Measurements from ENCODE around the gene PTPRC. TPM values are rescaled to one million over a fixed set of nuclear protein-coding genes. Genes with fewer than 3 reads are reported as not detected.

PTPRC gene
- polyA plus RNA-seq, 4 donors, result 1.6 to 17.4 (median 5.3) TPM

- DNase-seq, result no peak
- FAIRE-seq, result no peak
- WGBS, 3 donors, result 88 to 94% (median 88%) methylated on average over 1 of the region's 1 CpG
Measured at GRCh38 chr1:198691063-198691462, 52.2 kb downstream of the PTPRC start.

GRCh38 chr1:198693321-198693720, 54.5 kb downstream of the PTPRC start:
- no peak for DNase-seq
- H3K27me3 ChIP-seq (ENCODE audit: control insufficient read depth in 3 of 3, insufficient read depth in 3 of 3, low read length in 3 of 3), result no peaks in the 10 kb centered on the region
- H3K9me3 ChIP-seq (ENCODE audit: control insufficient read depth in 2 of 2, insufficient read depth in 1 of 2, low read depth in 1 of 2, low read length in 1 of 2), result no peaks in the 10 kb centered on the region
- no peak overlapping the region for H3K27ac ChIP-seq (ENCODE audit: low read depth in 1 of 3, low read length in 2 of 3)
- no peaks in the 10 kb centered on the region for H3K36me3 ChIP-seq (ENCODE audit: control insufficient read depth in 3 of 3, insufficient read depth in 2 of 3, low read depth in 1 of 3, low read length in 3 of 3)
- no peaks in the 10 kb centered on the region for H3K4me1 ChIP-seq (ENCODE audit: control insufficient read depth in 3 of 3, insufficient read depth in 2 of 3, low read depth in 1 of 3, low read length in 2 of 3)
- no peak overlapping the region for H3K4me3 ChIP-seq (ENCODE audit: low read depth in 1 of 3, low read length in 3 of 3)
- no peak for FAIRE-seq

More at GRCh38 chr1:198691063-198691462, 52.2 kb downstream of the PTPRC start:
- H3K9me3 ChIP-seq (ENCODE audit: control insufficient read depth in 2 of 2, insufficient read depth in 1 of 2, low read depth in 1 of 2, low read length in 1 of 2), result no peaks in the 10 kb centered on the region
- no peaks in the 10 kb centered on the region for H3K4me1 ChIP-seq (ENCODE audit: control insufficient read depth in 3 of 3, insufficient read depth in 2 of 3, low read depth in 1 of 3, low read length in 2 of 3)
- H3K27ac ChIP-seq (ENCODE audit: low read depth in 1 of 3, low read length in 2 of 3), result no peak overlapping the region
- no peak overlapping the region for H3K4me3 ChIP-seq (ENCODE audit: low read depth in 1 of 3, low read length in 3 of 3)
- no peaks in the 10 kb centered on the region for H3K36me3 ChIP-seq (ENCODE audit: control insufficient read depth in 3 of 3, insufficient read depth in 2 of 3, low read depth in 1 of 3, low read length in 3 of 3)
- no peaks in the 10 kb centered on the region for H3K27me3 ChIP-seq (ENCODE audit: control insufficient read depth in 3 of 3, insufficient read depth in 3 of 3, low read length in 3 of 3)

GRCh38 chr1:198694542-198694941, 55.7 kb downstream of the PTPRC start:
- H3K9me3 ChIP-seq (ENCODE audit: control insufficient read depth in 2 of 2, insufficient read depth in 1 of 2, low read depth in 1 of 2, low read length in 1 of 2), result no peaks in the 10 kb centered on the region
- H3K36me3 ChIP-seq (ENCODE audit: control insufficient read depth in 3 of 3, insufficient read depth in 2 of 3, low read depth in 1 of 3, low read length in 3 of 3), result no peaks in the 10 kb centered on the region
- no peak for FAIRE-seq
- no peak overlapping the region for H3K27ac ChIP-seq (ENCODE audit: low read depth in 1 of 3, low read length in 2 of 3)
- no peaks in the 10 kb centered on the region for H3K4me1 ChIP-seq (ENCODE audit: control insufficient read depth in 3 of 3, insufficient read depth in 2 of 3, low read depth in 1 of 3, low read length in 2 of 3)
- no peak overlapping the region for H3K4me3 ChIP-seq (ENCODE audit: low read depth in 1 of 3, low read length in 3 of 3)
- WGBS, 3 donors, result 75 to 88% (median 85%) methylated on average over 1 of the region's 1 CpG
- no peaks in the 10 kb centered on the region for H3K27me3 ChIP-seq (ENCODE audit: control insufficient read depth in 3 of 3, insufficient read depth in 3 of 3, low read length in 3 of 3)
- DNase-seq, result no peak

- Histone ChIP-seq H3K27ac (ENCODE audit: low read depth in 1 of 3, low read length in 2 of 3) (no peak overlapping the region), H3K4me1 (ENCODE audit: control insufficient read depth in 3 of 3, insufficient read depth in 2 of 3, low read depth in 1 of 3, low read length in 2 of 3) (no peaks in the 10 kb centered on the region), H3K27me3 (ENCODE audit: control insufficient read depth in 3 of 3, insufficient read depth in 3 of 3, low read length in 3 of 3) (no peaks in the 10 kb centered on the region), H3K9me3 (ENCODE audit: control insufficient read depth in 2 of 2, insufficient read depth in 1 of 2, low read depth in 1 of 2, low read length in 1 of 2) (no peaks in the 10 kb centered on the region), H3K4me3 (ENCODE audit: low read depth in 1 of 3, low read length in 3 of 3) (no peak overlapping the region), H3K36me3 (ENCODE audit: control insufficient read depth in 3 of 3, insufficient read depth in 2 of 3, low read depth in 1 of 3, low read length in 3 of 3) (no peaks in the 10 kb centered on the region)
- FAIRE-seq (no peak), DNase-seq (no peak)
- WGBS, 3 donors, result 40 to 56% (median 54%) methylated on average over 1 of the region's 1 CpG
Measured at GRCh38 chr1:198696211-198696610, 57.4 kb downstream of the PTPRC start.

- 8 to 24% (median 19%) methylated on average over 13 of the region's 13 CpGs for WGBS, 3 donors
Measured at GRCh38 chr1:198699167-198700015, 60.6 kb downstream of the PTPRC start.

GRCh38 chr1:198700016-198700392, 61.2 kb downstream of the PTPRC start:
- Histone ChIP-seq H3K4me3 (ENCODE audit: low read depth in 1 of 3, low read length in 3 of 3) (no peak overlapping the region), H3K9me3 (ENCODE audit: control insufficient read depth in 2 of 2, insufficient read depth in 1 of 2, low read depth in 1 of 2, low read length in 1 of 2) (no peaks in the 10 kb centered on the region), H3K36me3 (ENCODE audit: control insufficient read depth in 3 of 3, insufficient read depth in 2 of 3, low read depth in 1 of 3, low read length in 3 of 3) (no peaks in the 10 kb centered on the region), H3K4me1 (ENCODE audit: control insufficient read depth in 3 of 3, insufficient read depth in 2 of 3, low read depth in 1 of 3, low read length in 2 of 3) (no peaks in the 10 kb centered on the region), H3K27ac (ENCODE audit: low read depth in 1 of 3, low read length in 2 of 3) (no peak overlapping the region), H3K27me3 (ENCODE audit: control insufficient read depth in 3 of 3, insufficient read depth in 3 of 3, low read length in 3 of 3) (no peaks in the 10 kb centered on the region)
- no peak for FAIRE-seq
- no peak for DNase-seq
- WGBS, 3 donors, result 60 to 85% (median 63%) methylated on average over 1 of the region's 1 CpG

More at GRCh38 chr1:198699167-198700015, 60.6 kb downstream of the PTPRC start:
- Histone ChIP-seq H3K27me3 (ENCODE audit: control insufficient read depth in 3 of 3, insufficient read depth in 3 of 3, low read length in 3 of 3) (no peaks in the 10 kb centered on the region), H3K4me1 (ENCODE audit: control insufficient read depth in 3 of 3, insufficient read depth in 2 of 3, low read depth in 1 of 3, low read length in 2 of 3) (no peaks in the 10 kb centered on the region), H3K27ac (ENCODE audit: low read depth in 1 of 3, low read length in 2 of 3) (no peak overlapping the region), H3K36me3 (ENCODE audit: control insufficient read depth in 3 of 3, insufficient read depth in 2 of 3, low read depth in 1 of 3, low read length in 3 of 3) (no peaks in the 10 kb centered on the region), H3K4me3 (ENCODE audit: low read depth in 1 of 3, low read length in 3 of 3) (no peak overlapping the region), H3K9me3 (ENCODE audit: control insufficient read depth in 2 of 2, insufficient read depth in 1 of 2, low read depth in 1 of 2, low read length in 1 of 2) (no peaks in the 10 kb centered on the region)
- FAIRE-seq, result no peak
- peak; percentile 60 to 61 for DNase-seq

GRCh38 chr1:198700396-198700795, 61.6 kb downstream of the PTPRC start:
- no peak overlapping the region for H3K4me3 ChIP-seq (ENCODE audit: low read depth in 1 of 3, low read length in 3 of 3)
- DNase-seq, result no peak
- no peaks in the 10 kb centered on the region for H3K4me1 ChIP-seq (ENCODE audit: control insufficient read depth in 3 of 3, insufficient read depth in 2 of 3, low read depth in 1 of 3, low read length in 2 of 3)
- no peak for FAIRE-seq
- no peaks in the 10 kb centered on the region for H3K36me3 ChIP-seq (ENCODE audit: control insufficient read depth in 3 of 3, insufficient read depth in 2 of 3, low read depth in 1 of 3, low read length in 3 of 3)
- no peaks in the 10 kb centered on the region for H3K27me3 ChIP-seq (ENCODE audit: control insufficient read depth in 3 of 3, insufficient read depth in 3 of 3, low read length in 3 of 3)
- H3K27ac ChIP-seq (ENCODE audit: low read depth in 1 of 3, low read length in 2 of 3), result no peak overlapping the region
- no peaks in the 10 kb centered on the region for H3K9me3 ChIP-seq (ENCODE audit: control insufficient read depth in 2 of 2, insufficient read depth in 1 of 2, low read depth in 1 of 2, low read length in 1 of 2)
- 73 to 86% (median 82%) methylated on average over 1 of the region's 1 CpG for WGBS, 3 donors

GRCh38 chr1:198701250-198701649, 62.4 kb downstream of the PTPRC start:
- no peaks in the 10 kb centered on the region for H3K4me1 ChIP-seq (ENCODE audit: control insufficient read depth in 3 of 3, insufficient read depth in 2 of 3, low read depth in 1 of 3, low read length in 2 of 3)
- no peak for FAIRE-seq
- WGBS, 3 donors, result 15 to 49% (median 22%) methylated on average over 1 of the region's 1 CpG
- H3K4me3 ChIP-seq (ENCODE audit: low read depth in 1 of 3, low read length in 3 of 3), result no peak overlapping the region
- H3K9me3 ChIP-seq (ENCODE audit: control insufficient read depth in 2 of 2, insufficient read depth in 1 of 2, low read depth in 1 of 2, low read length in 1 of 2), result no peaks in the 10 kb centered on the region
- no peak overlapping the region for H3K27ac ChIP-seq (ENCODE audit: low read depth in 1 of 3, low read length in 2 of 3)
- H3K27me3 ChIP-seq (ENCODE audit: control insufficient read depth in 3 of 3, insufficient read depth in 3 of 3, low read length in 3 of 3), result no peaks in the 10 kb centered on the region
- H3K36me3 ChIP-seq (ENCODE audit: control insufficient read depth in 3 of 3, insufficient read depth in 2 of 3, low read depth in 1 of 3, low read length in 3 of 3), result no peaks in the 10 kb centered on the region
- no peak for DNase-seq

All from small intestine (tissue), 7 donors.